Mucosa of descending colon (tissue), 3 donors: ENCODE results near the gene MYO9B. TPM values are rescaled to one million over a fixed set of nuclear protein-coding genes. Genes with fewer than 3 reads are reported as not detected.

Experiments used
- ATAC-seq: fragments of 200-7000 bp; cut with Tn5 transposase; one replicate; pipeline ENCODE4 v1.9.1; 2020; ENCODE audit warnings: mild to moderate bottlenecking, moderate library complexity
- DNase-seq, 3 donors: peaks; one replicate each; pipeline ENCODE4 v3.0.0-alpha.2; 2020
- H3K36me3 ChIP-seq: fragments of 200-600 bp; one replicate; pipeline ENCODE4 v1.8.0; 2021; ENCODE audit warnings: low read depth, mild to moderate bottlenecking
- H3K4me1 ChIP-seq: fragments of 200-600 bp; one replicate; pipeline ENCODE4 v1.8.0; 2021; ENCODE audit warnings: low read depth, mild to moderate bottlenecking
- H3K4me3 ChIP-seq: fragments of 200-600 bp; one replicate; pipeline ENCODE4 v1.8.0; 2021; ENCODE audit warnings: mild to moderate bottlenecking
- H3K9me3 ChIP-seq: fragments of 200-600 bp; one replicate; pipeline ENCODE4 v1.8.0; 2021; ENCODE audit warnings: mild to moderate bottlenecking
- intact Hi-C, 2 donors: fragments of 100-400 bp; cut with DNase I in 1 of 2; cut with micrococcal nuclease in 1 of 2; formaldehyde crosslinking; loops; one replicate each; pipeline versions ENCODE4 v1.11.0 to v1.11.1; 2022; cut with DNase I, micrococcal nuclease
- total RNA-seq, 3 donors: library from RNA; stranded (reverse); fragmentation: NEBNext Ultra II Directional in 2 of 3; extraction: Animal tissue kit (Norgen Biotek cat#: 25700) in 2 of 3; gene quantifications; one replicate each; pipeline versions ENCODE4 v1.2.1 to v1.2.4, GENCODE V29; 2021 to 2023
- TF ChIP-seq, protein P1 (sequence below): fragments of 200-600 bp; IDR thresholded peaks from one replicate; pipeline ENCODE4 v1.8.0; 2022; ENCODE audit warnings: antibody characterized with exemption, mild to moderate bottlenecking
- donor health status: DM: no; HTN: no; CAD: no; lungs with moderate emphysema.
- donor health status: DM: no; HTN: no; CAD: no.
- donor health status: DM: no; HTN: yes; CAD: no.

Gene MYO9B
- total RNA-seq, 3 donors from 2014 or later, result 73.7 to 91.8 (median 90.8) TPM

DNA sequence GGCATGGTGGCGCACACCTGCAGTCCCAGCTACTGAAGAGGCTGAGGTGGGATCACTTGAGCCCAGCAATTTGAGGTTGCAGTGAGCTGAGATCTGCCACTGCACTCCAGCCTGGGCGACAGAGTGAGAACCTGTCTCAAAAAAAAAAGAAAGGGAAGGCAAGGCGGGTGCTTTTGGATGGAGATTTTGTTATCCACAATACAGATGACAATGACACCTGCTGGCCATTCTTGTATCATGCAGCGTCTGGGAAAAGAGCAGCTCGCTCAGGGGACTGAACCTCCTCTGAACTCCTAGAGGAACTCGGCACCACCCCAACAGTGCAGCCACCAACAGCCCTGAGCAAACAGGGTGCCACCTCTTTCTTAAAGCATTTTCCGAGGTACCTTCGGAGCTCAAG, 23.1 kb upstream of the MYO9B start:
- intact Hi-C loops, result loop anchor here in 1 of 2 donors (5.0 kb wide), 1 partner anchor 280 kb away; no protein-coding TSS in a partner anchor
- H3K4me3 ChIP-seq, result no peak overlapping the region
- no peaks in the 10 kb centered on the region for H3K9me3 ChIP-seq
- TF ChIP-seq, protein P1, sequence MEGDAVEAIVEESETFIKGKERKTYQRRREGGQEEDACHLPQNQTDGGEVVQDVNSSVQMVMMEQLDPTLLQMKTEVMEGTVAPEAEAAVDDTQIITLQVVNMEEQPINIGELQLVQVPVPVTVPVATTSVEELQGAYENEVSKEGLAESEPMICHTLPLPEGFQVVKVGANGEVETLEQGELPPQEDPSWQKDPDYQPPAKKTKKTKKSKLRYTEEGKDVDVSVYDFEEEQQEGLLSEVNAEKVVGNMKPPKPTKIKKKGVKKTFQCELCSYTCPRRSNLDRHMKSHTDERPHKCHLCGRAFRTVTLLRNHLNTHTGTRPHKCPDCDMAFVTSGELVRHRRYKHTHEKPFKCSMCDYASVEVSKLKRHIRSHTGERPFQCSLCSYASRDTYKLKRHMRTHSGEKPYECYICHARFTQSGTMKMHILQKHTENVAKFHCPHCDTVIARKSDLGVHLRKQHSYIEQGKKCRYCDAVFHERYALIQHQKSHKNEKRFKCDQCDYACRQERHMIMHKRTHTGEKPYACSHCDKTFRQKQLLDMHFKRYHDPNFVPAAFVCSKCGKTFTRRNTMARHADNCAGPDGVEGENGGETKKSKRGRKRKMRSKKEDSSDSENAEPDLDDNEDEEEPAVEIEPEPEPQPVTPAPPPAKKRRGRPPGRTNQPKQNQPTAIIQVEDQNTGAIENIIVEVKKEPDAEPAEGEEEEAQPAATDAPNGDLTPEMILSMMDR, result peak; percentile 33
- DNase-seq, result peak in 1 of 3 donors; percentile 81
- H3K4me1 ChIP-seq, result no peaks in the 10 kb centered on the region
- ATAC-seq, result peak; percentile 77
- H3K36me3 ChIP-seq, result no peaks in the 10 kb centered on the region

DNA sequence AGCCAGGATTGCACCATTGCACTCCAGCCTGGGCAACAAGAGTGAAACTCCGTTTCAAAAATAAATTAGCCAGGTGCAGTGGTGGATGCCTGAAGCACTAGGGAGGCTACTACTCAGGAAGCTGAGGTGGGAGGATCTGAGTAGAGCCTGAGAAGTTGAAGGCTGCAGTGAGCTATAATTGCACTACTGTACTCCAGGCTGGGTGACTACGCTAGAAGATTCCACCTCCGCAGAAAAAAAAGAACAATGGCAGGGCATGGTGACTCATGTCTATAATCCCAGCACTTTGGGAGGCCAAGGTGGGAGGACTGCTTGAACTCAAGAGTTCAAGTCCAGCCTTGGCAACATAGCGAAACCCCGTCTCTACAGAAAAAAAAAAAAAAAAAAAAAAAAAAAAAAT, 20.8 kb upstream of the MYO9B start:
- no peaks in the 10 kb centered on the region for H3K4me1 ChIP-seq
- intact Hi-C loops, result loop anchor here in 1 of 2 donors (5.0 kb wide), 1 partner anchor 282 kb away; no protein-coding TSS in a partner anchor

DNA sequence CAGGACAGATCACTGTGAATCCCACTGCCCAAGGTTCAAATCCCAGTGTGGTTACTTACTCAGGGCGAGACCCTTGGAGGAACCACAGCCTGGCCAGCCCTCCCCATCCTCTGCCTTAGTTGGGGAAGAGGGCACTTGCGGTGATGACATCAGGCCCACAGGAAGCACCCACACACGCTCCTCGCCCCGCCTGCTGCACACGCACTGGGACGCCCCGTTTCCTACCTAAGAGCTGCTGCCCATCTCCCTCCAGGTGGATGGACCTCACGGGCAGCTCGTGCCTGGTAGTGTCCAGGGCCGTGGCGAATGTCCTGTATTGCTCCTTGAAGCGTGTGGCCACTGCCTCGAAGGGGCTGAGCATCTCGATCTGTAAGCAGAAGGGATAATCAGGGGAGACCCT, 19.9 kb upstream of the MYO9B start:
- no peaks in the 10 kb centered on the region for H3K9me3 ChIP-seq
- intact Hi-C loops, result no loop called here
- no peak for DNase-seq
- peaks cover 4% of the 10 kb centered on the region for H3K36me3 ChIP-seq
- TF ChIP-seq, protein P1, result no peak
- no peaks in the 10 kb centered on the region for H3K4me1 ChIP-seq
- no peak overlapping the region for H3K4me3 ChIP-seq
- ATAC-seq, result no peak

More for the DNA sequence above, 20.8 kb upstream of the MYO9B start:
- DNase-seq (no peak), ATAC-seq (no peak)
- TF ChIP-seq, protein P1, result no peak
- Histone ChIP-seq H3K4me3 (no peak overlapping the region), H3K9me3 (no peaks in the 10 kb centered on the region), H3K36me3 (peaks cover 4% of the 10 kb centered on the region)

DNA sequence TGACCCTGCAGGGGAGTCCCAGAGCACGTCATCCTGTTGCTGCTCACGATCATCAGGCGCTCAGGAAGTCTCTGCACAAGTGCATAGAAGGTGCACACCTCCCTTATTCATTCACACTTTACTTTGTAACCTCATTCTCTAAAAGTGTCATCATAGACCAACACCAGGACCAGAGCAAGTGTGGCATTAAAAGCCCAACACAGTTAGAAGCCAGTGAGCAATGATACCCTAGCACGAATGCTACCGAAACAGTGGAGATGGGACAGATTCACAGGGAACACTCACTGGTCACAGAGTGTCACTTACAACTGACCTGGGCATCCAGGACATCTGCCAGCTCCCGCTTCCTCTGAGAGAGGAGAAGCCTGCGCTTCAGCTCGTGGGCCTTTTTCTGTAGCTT, 17.3 kb upstream of the MYO9B start:
- ATAC-seq, result no peak

DNA sequence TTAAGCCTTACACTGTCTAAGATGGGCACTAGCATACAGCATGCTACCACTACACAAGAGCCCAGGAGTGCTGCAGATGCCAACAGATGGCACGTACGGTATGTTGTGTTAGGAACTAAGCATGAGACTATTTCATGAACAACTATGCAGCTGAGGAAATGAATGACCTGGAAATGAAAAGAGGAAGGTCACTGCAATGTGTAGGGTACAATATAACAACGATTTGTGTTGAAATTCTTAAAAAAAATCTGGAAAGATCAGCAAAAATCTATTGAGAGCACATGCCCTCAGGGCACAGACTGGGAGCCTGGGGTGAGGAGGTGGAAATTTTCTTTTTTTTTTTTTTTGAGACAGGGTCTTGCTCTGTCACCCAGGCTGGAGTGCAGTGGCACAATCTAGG, 14.8 kb upstream of the MYO9B start:
- Histone ChIP-seq H3K9me3 (no peaks in the 10 kb centered on the region), H3K36me3 (peaks cover 4% of the 10 kb centered on the region), H3K4me1 (peaks cover 19% of the 10 kb centered on the region), H3K4me3 (no peak overlapping the region)
- ATAC-seq (no peak), DNase-seq (no peak)
- TF ChIP-seq, protein P1, result no peak
- intact Hi-C loops, result no loop called here

More for the DNA sequence above, 17.3 kb upstream of the MYO9B start:
- intact Hi-C loops, result no loop called here
- DNase-seq, result no peak
- peaks cover 4% of the 10 kb centered on the region for H3K36me3 ChIP-seq
- TF ChIP-seq, protein P1, result no peak
- H3K4me3 ChIP-seq, result no peak overlapping the region
- H3K9me3 ChIP-seq, result no peaks in the 10 kb centered on the region
- peaks cover 16% of the 10 kb centered on the region for H3K4me1 ChIP-seq

DNA sequence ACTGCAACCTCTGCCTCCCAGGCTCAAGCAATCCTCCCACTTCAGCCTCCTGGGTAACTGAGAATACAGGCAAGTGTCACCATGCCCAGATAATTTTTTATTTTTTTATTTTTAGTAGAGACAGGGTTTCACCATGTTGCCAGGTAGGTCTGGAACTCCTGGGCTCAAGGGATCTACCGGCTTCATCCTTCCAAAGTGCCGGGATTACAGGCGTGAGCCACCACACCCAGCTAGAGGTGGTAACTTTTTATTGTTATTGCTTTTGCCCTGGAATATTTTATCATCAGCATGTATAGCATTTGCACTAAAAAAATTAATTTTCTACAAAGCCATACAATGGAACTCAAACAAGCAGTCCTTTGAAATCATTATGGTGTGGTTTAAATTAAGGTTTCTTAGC, 14.4 kb upstream of the MYO9B start:
- TF ChIP-seq, protein P1, result no peak
- H3K4me1 ChIP-seq, result peaks cover 19% of the 10 kb centered on the region
- peaks cover 4% of the 10 kb centered on the region for H3K36me3 ChIP-seq
- H3K9me3 ChIP-seq, result no peaks in the 10 kb centered on the region
- peak; percentile 77 for ATAC-seq
- DNase-seq, result peak in 2 of 3 donors; percentile 47 to 58
- no peak overlapping the region for H3K4me3 ChIP-seq
- intact Hi-C loops, result no loop called here
